ENCODE data around the gene CIRBP.
A peak's percentile ranks its signal among the peaks of the same experiment; 100 is the strongest.

The CIRBP gene

DNA sequence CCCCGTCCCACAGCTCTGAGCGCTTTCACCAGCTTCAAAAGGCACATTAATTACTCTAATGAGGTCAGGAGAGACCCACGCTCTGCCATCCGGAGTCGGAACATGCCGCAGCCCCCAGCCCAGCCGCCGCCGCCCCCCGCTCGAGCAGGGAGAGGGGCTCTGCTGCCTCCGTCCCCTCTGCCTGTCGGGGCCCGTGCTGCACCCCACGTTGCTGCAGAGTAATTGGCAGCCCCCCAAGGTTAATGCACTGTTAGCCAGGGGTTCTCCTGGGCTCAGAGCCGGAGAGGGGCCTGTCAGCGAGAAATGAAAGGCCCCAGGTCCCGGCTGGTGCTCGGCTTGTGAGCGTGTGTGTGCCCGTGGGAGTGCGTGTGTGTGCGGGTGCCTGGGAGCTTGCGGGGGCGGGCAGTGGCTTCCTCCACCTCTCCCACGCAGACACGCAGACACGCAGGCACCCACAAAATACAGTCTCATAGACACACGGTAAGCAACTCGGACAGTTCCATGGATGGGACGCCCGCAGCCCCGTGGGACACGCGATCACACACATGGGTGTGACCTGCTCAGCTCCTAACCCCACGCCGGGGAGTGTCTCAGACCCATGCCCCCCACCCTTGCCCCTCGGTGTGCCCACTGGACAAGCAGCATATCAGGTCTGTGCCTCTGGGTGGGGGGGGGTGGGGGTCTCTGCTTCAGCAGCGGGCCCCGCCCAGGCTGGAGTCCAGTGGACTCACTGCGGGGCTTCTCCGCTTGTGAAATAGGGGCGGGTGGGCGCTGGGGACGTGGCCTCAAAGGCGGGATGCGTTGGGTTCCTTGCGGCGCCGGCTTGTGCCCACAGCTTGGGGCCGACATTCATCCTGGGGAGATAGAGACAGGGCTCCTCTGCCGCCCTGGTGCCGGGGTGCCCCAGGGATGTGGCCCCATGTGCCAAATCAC is 11.8 kb downstream of the CIRBP start:
- no peak for DNase-seq (ENCODE audit: low read depth in 2 of 2)
- H3K4me3 ChIP-seq (replicated peaks in 1 of 2; ENCODE audit: low read depth in 2 of 2, low read length in 2 of 2) = no peak overlapping the region
- TF ChIP-seq, protein P1, sequence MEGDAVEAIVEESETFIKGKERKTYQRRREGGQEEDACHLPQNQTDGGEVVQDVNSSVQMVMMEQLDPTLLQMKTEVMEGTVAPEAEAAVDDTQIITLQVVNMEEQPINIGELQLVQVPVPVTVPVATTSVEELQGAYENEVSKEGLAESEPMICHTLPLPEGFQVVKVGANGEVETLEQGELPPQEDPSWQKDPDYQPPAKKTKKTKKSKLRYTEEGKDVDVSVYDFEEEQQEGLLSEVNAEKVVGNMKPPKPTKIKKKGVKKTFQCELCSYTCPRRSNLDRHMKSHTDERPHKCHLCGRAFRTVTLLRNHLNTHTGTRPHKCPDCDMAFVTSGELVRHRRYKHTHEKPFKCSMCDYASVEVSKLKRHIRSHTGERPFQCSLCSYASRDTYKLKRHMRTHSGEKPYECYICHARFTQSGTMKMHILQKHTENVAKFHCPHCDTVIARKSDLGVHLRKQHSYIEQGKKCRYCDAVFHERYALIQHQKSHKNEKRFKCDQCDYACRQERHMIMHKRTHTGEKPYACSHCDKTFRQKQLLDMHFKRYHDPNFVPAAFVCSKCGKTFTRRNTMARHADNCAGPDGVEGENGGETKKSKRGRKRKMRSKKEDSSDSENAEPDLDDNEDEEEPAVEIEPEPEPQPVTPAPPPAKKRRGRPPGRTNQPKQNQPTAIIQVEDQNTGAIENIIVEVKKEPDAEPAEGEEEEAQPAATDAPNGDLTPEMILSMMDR (IDR thresholded peaks at IDR 0.05; ENCODE audit: low read depth, low read length) = no peak

DNA sequence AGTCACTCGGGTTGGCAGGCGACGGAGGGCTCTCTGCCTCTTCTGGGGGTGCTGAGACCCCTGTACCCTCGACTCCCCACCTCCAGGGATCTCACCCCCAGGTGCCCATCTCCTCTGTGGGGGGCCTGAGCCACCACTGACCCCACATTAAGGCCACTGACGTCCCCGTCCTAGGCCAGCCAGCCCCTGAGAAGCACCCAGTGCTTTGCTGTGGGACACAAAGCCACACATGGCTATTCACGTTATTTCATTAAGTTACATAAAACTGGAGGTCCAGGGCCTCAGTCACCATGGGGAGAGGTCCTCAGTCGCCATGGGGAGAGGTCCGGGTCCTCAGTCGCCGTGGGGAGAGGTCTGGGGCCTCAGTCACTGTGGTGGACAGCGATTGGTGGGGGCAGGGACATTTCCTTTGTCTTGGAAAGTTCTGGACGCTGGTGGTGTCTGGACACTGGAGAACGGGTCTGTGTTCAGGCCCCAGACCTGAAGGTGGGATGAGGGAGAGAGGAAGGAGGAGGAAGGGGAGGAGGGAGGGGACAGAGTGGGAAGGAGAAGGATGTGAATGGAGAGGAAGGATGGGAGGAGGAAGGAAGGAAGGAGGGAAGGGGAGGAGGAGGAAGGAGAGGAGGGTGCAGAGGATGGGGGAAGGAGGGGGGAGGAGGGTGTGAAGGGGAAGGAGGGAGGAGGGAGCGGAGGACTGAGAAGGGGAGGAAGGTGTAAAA is 12.6 kb downstream of the CIRBP start:
- no peak overlapping the region for H3K4me3 ChIP-seq (replicated peaks in 1 of 2; ENCODE audit: low read depth in 2 of 2, low read length in 2 of 2)
- TF ChIP-seq, protein P1 (IDR thresholded peaks at IDR 0.05; ENCODE audit: low read depth, low read length) = no peak
- no peak for DNase-seq (ENCODE audit: low read depth in 2 of 2)

GRCh38 chr19:1282588-1283206 is 13.6 kb downstream of the CIRBP start:
- DNase-seq (ENCODE audit: low read depth in 2 of 2) = peak in 1 of 2 donors; percentile 8
- H3K4me3 ChIP-seq (replicated peaks in 1 of 2; ENCODE audit: low read depth in 2 of 2, low read length in 2 of 2) = no peak overlapping the region
- TF ChIP-seq, protein P1 (IDR thresholded peaks at IDR 0.05; ENCODE audit: low read depth, low read length) = no peak

DNA sequence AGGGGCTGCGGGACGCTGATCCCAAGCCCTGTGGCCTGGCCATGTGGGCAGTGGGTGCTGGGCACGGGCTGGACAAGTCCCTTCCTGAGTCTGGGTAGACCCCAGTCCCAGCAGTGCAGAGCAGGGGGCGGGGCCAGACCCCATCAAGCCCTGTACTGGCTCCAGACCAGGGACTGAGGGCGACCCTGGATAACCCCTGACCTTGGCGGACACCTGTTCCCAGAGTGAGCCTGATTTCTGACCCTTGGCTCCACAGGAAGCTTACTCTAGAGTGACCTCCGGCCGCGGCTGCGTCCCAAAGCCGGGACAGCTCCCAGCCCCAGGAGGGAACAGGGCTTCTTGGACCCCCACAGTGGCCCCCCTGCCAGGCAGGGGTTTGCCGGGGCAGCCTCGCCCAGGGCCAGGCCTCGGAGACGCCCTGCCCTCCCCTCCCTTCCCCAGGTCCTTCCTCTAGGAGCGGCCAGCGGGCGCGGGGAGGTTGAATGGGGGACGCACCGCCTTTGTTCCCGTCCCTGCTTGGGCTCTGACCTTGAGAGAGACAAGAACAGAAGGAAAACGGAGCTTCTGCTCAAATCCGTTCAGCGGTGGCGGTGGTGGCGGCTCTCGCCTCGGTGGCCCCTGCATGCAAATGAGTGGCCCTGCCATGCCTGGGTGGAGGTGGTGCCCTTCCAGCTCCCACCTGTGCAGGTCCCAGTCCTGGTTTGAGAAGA is 14.2 kb downstream of the CIRBP start:
- H3K4me3 ChIP-seq (replicated peaks in 1 of 2; ENCODE audit: low read depth in 2 of 2, low read length in 2 of 2) = no peak overlapping the region
- TF ChIP-seq, protein P1 (IDR thresholded peaks at IDR 0.05; ENCODE audit: low read depth, low read length) = no peak
- DNase-seq (ENCODE audit: low read depth in 2 of 2) = no peak

DNA sequence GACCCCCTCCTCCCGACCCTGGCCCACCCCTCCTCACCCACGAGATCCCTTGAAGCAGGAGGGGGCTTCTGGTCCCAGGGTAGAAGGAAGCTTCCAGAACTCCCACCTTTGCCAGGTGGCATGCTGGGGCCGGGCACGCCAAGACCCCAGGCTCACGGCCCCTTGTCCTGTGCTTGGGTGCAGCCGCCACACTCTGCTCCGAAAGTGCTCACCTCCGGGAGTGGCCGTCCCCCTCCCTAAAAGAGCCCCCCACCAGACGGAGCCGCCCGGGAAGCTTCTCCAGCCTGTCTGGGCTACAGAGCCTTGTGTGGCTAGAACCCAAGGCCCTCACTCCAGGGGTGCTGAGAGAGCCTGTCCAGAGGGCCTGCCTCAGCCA is 14.8 kb downstream of the CIRBP start:
- TF ChIP-seq, protein P1 (IDR thresholded peaks at IDR 0.05; ENCODE audit: low read depth, low read length) = no peak
- no peak for DNase-seq (ENCODE audit: low read depth in 2 of 2)
- H3K4me3 ChIP-seq (replicated peaks in 1 of 2; ENCODE audit: low read depth in 2 of 2, low read length in 2 of 2) = no peak overlapping the region

DNA sequence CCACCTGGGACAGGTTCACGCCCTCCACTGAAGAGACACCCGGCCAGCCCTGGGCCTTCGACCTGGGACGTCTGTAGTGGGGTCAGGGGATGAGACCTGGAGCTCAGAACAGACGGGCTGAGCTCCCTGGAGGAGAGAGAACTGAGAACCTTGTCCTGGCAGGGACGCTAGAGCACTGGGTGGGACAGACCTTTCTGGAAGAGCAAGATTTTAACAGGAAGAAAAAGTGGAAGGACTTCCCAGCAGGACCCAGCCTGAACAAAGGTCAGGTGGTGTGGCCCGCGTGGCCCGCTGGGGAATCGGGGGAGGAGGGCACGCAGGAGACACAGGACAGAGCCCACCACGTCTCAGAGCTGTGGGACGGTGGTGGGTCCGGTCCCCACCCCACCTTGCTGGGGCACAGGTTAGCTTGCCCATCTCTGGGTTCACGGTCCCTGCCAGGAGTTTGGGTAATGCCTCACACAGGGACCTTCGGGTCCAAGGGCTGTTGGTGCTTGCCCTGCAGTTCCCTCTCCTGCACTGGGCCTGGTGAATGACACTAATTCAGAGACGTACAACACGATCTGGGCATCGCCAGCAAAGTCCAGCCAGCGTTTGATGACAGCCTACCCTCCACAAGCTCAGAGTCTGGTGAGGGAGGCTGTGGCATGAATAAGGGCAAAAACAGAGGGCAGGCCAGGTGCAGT is 15.3 kb downstream of the CIRBP start:
- no peak overlapping the region for H3K4me3 ChIP-seq (replicated peaks in 1 of 2; ENCODE audit: low read depth in 2 of 2, low read length in 2 of 2)
- TF ChIP-seq, protein P1 (IDR thresholded peaks at IDR 0.05; ENCODE audit: low read depth, low read length) = no peak
- no peak for DNase-seq (ENCODE audit: low read depth in 2 of 2)

All from cardiac fibroblast (primary cell).